Stimulated activated naive CD8-positive, alpha-beta T cell treated with anti-CD3 and anti-CD28 coated beads, Interleukin-15, Interleukin-2, amounts not matched to agents 100 ng/mL and 50 ng/mL, for 24 hours (primary cell): ENCODE data around the gene HDDC2.
A peak's percentile ranks its signal among the peaks of the same experiment; 100 is the strongest.

ENCODE experiments used
- H3K27ac Mint-ChIP-seq: one replicate; pipeline ENCODE4 v1.8.0; 2021; ENCODE audit warnings: mild to moderate bottlenecking, mixed read lengths
- H3K27me3 Mint-ChIP-seq: one replicate; pipeline ENCODE4 v1.8.0; 2021; ENCODE audit warnings: mixed read lengths
- H3K36me3 Mint-ChIP-seq: one replicate; pipeline ENCODE4 v1.8.0; 2021; ENCODE audit warnings: low read depth, mixed read lengths
- H3K4me1 Mint-ChIP-seq: one replicate; pipeline ENCODE4 v1.8.0; 2021; ENCODE audit warnings: low read depth, mixed read lengths
- H3K4me3 Mint-ChIP-seq: one replicate; pipeline ENCODE4 v1.8.0; 2021; ENCODE audit warnings: mild to moderate bottlenecking, mixed read lengths
- H3K9me3 Mint-ChIP-seq: one replicate; pipeline ENCODE4 v1.8.0; 2021; ENCODE audit warnings: mixed read lengths

Gene HDDC2, protein sequence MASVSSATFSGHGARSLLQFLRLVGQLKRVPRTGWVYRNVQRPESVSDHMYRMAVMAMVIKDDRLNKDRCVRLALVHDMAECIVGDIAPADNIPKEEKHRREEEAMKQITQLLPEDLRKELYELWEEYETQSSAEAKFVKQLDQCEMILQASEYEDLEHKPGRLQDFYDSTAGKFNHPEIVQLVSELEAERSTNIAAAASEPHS

DNA sequence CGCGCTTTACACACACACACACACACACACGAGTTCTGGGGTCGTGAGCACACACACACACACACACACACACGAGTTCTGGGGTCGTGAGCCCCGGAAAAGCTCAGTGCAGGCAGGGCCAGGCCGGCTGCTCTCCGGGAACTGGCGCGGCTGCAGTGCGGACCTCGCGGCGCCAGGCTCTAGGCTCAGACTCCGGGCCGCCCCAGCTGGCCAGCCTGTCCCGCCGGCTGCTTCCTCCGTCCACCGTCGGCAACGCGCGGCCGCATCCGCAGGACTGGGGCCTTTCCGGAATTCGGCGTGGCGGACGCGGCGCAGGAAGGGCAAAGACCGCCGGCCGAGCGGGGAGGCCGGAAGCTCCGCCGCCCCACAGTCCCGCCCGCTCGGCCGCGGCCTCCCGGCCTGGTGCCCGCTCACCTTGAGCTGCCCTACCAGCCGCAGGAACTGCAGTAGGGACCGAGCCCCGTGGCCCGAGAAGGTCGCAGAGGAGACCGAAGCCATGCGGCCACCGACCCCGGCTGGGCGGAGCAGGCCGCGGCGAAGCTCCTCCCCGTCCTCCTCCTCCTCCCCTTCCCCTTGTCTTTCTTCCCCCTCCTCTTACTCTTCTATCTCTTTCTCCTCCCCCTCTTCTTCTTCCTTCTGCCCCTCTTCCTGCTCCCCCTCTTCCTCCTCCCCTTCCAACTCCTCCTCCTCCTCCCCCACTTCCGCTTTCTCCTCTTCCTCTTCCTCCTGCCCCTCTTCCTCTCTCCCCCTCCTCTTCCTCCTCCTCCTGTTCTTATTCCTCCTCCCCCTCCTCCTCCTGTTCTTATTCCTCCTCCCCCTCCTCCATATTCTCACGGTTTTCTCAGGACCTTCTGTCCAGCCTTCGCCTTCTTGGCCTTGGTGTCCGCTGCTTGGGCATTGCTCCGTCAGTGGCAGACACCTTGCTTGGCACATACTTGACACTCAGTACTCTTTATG, at the start of gene HDDC2:
TSS of gene HDDC2 (minus strand) at position 533 of the 957 bp plus-strand sequence. CDS start at position 498, 35 bp downstream.
- Mint-ChIP-seq H3K4me3 (peak within 1 kb of the TSS; percentile 97), H3K9me3 (peaks cover 6% of the 10 kb centered on the region), H3K27me3 (peaks cover 12% of the 10 kb centered on the region), H3K27ac (peak within 1 kb of the TSS; percentile 97), H3K4me1 (peaks cover 55% of the 10 kb centered on the region), H3K36me3 (peaks cover 42% of the 10 kb centered on the region)

DNA sequence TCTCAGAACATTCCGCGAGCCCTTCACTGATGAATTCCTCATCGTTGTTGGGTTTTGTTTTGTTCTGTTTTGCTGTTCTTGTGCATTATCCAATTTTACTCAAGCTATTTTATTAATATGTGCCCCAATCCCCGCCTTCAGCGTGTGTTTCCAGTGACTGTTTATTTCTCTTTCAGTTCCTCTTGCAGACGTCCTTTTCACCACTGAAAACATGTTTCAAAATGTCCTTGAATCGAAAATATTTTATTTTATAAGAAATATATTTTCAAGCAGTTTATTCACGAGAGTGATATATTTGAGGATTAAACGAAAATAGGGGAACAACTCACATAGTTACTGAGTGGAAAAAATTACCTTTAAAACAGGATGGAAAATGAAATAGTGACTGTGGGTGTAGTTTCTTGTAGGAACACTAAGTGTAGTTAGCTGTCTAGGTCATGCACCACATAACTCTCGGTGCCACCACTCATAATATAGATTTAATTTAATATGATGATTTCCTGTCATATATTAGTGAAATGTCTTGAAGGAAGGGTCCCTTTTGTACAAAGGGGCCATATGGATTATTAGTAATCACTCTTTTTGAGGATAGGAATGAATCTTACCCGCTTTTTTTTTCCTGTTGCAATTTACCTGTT, 45.3 kb upstream of the HDDC2 start:
- peaks cover 3% of the 10 kb centered on the region for H3K27me3 Mint-ChIP-seq
- no peaks in the 10 kb centered on the region for H3K9me3 Mint-ChIP-seq
- H3K4me1 Mint-ChIP-seq, result no peaks in the 10 kb centered on the region
- no peak overlapping the region for H3K27ac Mint-ChIP-seq
- no peaks in the 10 kb centered on the region for H3K36me3 Mint-ChIP-seq
- no peak overlapping the region for H3K4me3 Mint-ChIP-seq

GRCh38 chr6:125346201-125346925, 44.6 kb upstream of the HDDC2 start:
- no peaks in the 10 kb centered on the region for H3K4me1 Mint-ChIP-seq
- H3K27ac Mint-ChIP-seq, result no peak overlapping the region
- H3K4me3 Mint-ChIP-seq, result no peak overlapping the region
- H3K27me3 Mint-ChIP-seq, result peaks cover 10% of the 10 kb centered on the region
- H3K36me3 Mint-ChIP-seq, result no peaks in the 10 kb centered on the region
- no peaks in the 10 kb centered on the region for H3K9me3 Mint-ChIP-seq

GRCh38 chr6:125341460-125341859, 39.7 kb upstream of the HDDC2 start:
- no peak overlapping the region for H3K27ac Mint-ChIP-seq
- H3K36me3 Mint-ChIP-seq, result no peaks in the 10 kb centered on the region
- H3K9me3 Mint-ChIP-seq, result no peaks in the 10 kb centered on the region
- no peak overlapping the region for H3K4me3 Mint-ChIP-seq
- no peaks in the 10 kb centered on the region for H3K4me1 Mint-ChIP-seq
- peaks cover 17% of the 10 kb centered on the region for H3K27me3 Mint-ChIP-seq

- Mint-ChIP-seq H3K4me1 (no peaks in the 10 kb centered on the region), H3K36me3 (no peaks in the 10 kb centered on the region)
Observed at GRCh38 chr6:125340991-125341390, 39.2 kb upstream of the HDDC2 start.

DNA sequence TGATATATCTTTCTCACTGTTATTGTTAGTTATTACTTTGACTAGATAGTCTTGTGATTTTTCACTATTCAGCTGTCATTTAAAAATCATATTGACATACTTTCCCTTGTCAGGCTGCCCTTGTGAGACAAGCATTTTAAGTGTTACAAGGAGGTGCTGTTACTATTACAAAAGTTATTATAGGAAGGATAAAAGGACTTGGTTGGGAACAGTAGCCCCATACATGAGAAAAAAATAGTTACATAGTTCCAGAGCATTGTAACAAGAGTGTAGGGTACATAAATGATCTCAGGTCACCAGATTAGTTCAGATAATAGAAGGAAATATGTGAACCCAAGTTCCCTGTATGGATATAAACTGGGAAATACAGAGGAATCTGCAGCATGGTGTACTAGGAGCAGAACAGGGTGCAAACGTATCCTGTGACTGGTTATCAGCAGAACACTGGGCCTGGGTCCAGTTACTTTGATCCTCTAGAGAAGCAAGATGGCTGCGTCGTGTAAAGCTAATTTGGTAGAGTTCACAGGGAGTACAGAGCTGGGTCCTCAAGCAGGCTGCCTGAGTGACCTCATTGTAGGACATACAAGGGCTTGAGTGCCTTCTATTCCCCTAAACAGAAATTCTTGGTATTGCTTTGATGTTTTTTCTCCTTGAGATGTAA, 38.5 kb upstream of the HDDC2 start:
- Mint-ChIP-seq H3K27me3 (peaks cover 24% of the 10 kb centered on the region), H3K27ac (no peak overlapping the region)

More at GRCh38 chr6:125340991-125341390, 39.2 kb upstream of the HDDC2 start:
- no peak overlapping the region for H3K4me3 Mint-ChIP-seq
- no peaks in the 10 kb centered on the region for H3K9me3 Mint-ChIP-seq
- no peak overlapping the region for H3K27ac Mint-ChIP-seq
- peaks cover 17% of the 10 kb centered on the region for H3K27me3 Mint-ChIP-seq

GRCh38 chr6:125339653-125340052, 37.9 kb upstream of the HDDC2 start:
- Mint-ChIP-seq H3K27me3 (peaks cover 29% of the 10 kb centered on the region), H3K27ac (no peak overlapping the region), H3K9me3 (no peaks in the 10 kb centered on the region), H3K36me3 (no peaks in the 10 kb centered on the region), H3K4me1 (no peaks in the 10 kb centered on the region), H3K4me3 (no peak overlapping the region)

More for the DNA sequence above, 38.5 kb upstream of the HDDC2 start:
- H3K36me3 Mint-ChIP-seq, result no peaks in the 10 kb centered on the region
- no peaks in the 10 kb centered on the region for H3K9me3 Mint-ChIP-seq
- no peak overlapping the region for H3K4me3 Mint-ChIP-seq
- no peaks in the 10 kb centered on the region for H3K4me1 Mint-ChIP-seq

- H3K4me1 Mint-ChIP-seq, result no peaks in the 10 kb centered on the region
- H3K27ac Mint-ChIP-seq, result no peak overlapping the region
Observed at GRCh38 chr6:125338381-125338780, 36.6 kb upstream of the HDDC2 start.

DNA sequence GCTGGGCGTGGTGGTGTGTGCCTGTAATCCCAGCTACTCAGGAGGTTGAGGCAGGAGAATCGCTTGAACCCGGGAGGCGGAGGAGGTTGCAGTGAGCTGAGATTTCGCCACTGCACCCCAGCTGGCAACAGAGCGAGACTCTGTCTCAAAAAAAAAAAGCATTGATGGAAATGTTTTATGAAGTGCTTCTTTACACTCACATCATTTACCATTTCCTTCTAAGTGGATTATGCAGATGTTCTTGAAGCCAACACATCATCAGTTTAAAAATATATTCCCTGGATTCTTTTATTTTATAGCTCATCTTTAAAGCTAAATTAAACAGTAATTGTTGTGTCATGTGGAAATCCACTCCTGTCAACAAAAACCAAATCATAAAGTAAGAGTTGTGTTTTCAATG, 35.9 kb upstream of the HDDC2 start:
- Mint-ChIP-seq H3K4me1 (no peaks in the 10 kb centered on the region), H3K4me3 (no peak overlapping the region), H3K9me3 (no peaks in the 10 kb centered on the region), H3K27ac (no peak overlapping the region), H3K36me3 (no peaks in the 10 kb centered on the region), H3K27me3 (peaks cover 33% of the 10 kb centered on the region)

More at GRCh38 chr6:125338381-125338780, 36.6 kb upstream of the HDDC2 start:
- no peak overlapping the region for H3K4me3 Mint-ChIP-seq
- H3K27me3 Mint-ChIP-seq, result peaks cover 33% of the 10 kb centered on the region
- H3K36me3 Mint-ChIP-seq, result no peaks in the 10 kb centered on the region
- no peaks in the 10 kb centered on the region for H3K9me3 Mint-ChIP-seq

DNA sequence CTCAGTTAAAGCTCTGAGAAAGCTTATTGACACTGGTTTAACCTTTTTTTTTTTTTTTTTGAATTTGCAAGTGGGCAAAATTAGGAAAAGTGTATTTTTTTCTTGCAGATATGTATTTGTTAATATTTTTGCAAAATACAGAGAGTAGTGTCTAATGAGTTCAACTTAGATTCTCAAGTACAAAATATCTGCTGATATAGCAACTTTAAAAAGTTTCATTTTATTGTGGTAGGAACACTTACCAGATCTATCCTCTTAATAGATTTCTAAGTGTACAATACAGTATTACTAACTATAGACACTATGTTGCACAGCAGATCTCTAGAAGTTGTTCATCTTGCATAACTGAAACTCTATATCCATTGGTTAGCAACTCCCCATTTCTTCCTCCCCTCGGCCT, 30.9 kb upstream of the HDDC2 start:
- peaks cover 46% of the 10 kb centered on the region for H3K27me3 Mint-ChIP-seq
- no peak overlapping the region for H3K27ac Mint-ChIP-seq
- H3K9me3 Mint-ChIP-seq, result no peaks in the 10 kb centered on the region
- H3K4me3 Mint-ChIP-seq, result no peak overlapping the region
- H3K4me1 Mint-ChIP-seq, result no peaks in the 10 kb centered on the region
- no peaks in the 10 kb centered on the region for H3K36me3 Mint-ChIP-seq

GRCh38 chr6:125325586-125325985, 23.8 kb upstream of the HDDC2 start:
- no peak overlapping the region for H3K4me3 Mint-ChIP-seq
- H3K27ac Mint-ChIP-seq, result no peak overlapping the region
- peaks cover 20% of the 10 kb centered on the region for H3K27me3 Mint-ChIP-seq
- H3K4me1 Mint-ChIP-seq, result no peaks in the 10 kb centered on the region
- no peaks in the 10 kb centered on the region for H3K9me3 Mint-ChIP-seq
- no peaks in the 10 kb centered on the region for H3K36me3 Mint-ChIP-seq

DNA sequence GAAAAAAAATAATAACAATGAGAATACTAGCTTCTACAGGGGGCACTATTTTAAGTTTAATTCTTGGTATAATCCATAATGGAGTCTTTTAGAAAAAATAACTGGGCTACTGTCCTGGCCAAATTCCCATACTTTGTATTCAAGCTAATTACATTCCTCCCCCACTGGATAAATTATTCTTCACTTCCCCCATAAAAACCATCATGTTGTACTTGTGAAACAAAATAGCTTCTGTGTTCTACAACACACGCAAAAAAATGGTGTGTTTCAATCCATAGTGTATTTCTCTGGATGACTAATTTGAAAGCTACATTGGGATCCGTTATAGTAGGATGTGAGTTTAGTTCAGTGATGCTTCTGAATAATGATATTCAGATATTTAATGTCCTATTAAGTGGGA, 21.6 kb upstream of the HDDC2 start:
- H3K4me3 Mint-ChIP-seq, result no peak overlapping the region
- H3K4me1 Mint-ChIP-seq, result no peaks in the 10 kb centered on the region
- H3K36me3 Mint-ChIP-seq, result no peaks in the 10 kb centered on the region
- no peak overlapping the region for H3K27ac Mint-ChIP-seq
- H3K9me3 Mint-ChIP-seq, result no peaks in the 10 kb centered on the region
- H3K27me3 Mint-ChIP-seq, result peaks cover 5% of the 10 kb centered on the region

DNA sequence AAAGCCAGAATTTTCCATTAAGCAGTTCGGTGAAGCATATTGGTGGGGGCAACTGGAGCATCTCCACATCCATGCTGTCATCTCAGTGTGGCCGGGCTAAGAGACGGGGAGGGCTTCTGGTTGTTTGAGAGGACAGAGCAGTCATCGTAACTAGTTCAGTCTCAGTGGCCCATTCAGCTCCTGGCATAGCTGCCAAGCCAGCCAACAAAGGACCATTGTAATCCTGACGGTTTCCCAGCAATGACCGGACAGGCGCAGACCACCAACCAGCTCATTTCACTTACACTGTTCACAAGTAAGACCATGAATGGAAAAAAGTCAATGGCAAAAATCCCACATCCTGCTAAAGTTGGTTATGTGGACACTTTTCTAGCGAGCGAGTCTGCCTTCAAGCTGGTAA, 14.9 kb upstream of the HDDC2 start:
- no peaks in the 10 kb centered on the region for H3K9me3 Mint-ChIP-seq
- H3K27ac Mint-ChIP-seq, result no peak overlapping the region

GRCh38 chr6:125315548-125315947, 13.8 kb upstream of the HDDC2 start:
- Mint-ChIP-seq H3K9me3 (no peaks in the 10 kb centered on the region), H3K27ac (no peak overlapping the region), H3K27me3 (peaks cover 12% of the 10 kb centered on the region), H3K4me1 (peaks cover 3% of the 10 kb centered on the region), H3K4me3 (no peak overlapping the region), H3K36me3 (no peaks in the 10 kb centered on the region)

More for the DNA sequence above, 14.9 kb upstream of the HDDC2 start:
- H3K27me3 Mint-ChIP-seq, result peaks cover 9% of the 10 kb centered on the region
- no peaks in the 10 kb centered on the region for H3K36me3 Mint-ChIP-seq
- H3K4me3 Mint-ChIP-seq, result no peak overlapping the region
- no peaks in the 10 kb centered on the region for H3K4me1 Mint-ChIP-seq
